HG03521 (cell line): ENCODE results near the gene ADGRG1.
A peak's percentile ranks its signal among the peaks of the same experiment; 100 is the strongest.

ENCODE experiments used
- ATAC-seq: cut with Tn5 transposase; IDR thresholded peaks from one replicate; pipeline ENCODE4 v1.9.1; 2021; ENCODE audit warnings: mild to moderate bottlenecking, moderate library complexity; ENCODE audit not compliant: unreplicated experiment

ADGRG1 gene

DNA sequence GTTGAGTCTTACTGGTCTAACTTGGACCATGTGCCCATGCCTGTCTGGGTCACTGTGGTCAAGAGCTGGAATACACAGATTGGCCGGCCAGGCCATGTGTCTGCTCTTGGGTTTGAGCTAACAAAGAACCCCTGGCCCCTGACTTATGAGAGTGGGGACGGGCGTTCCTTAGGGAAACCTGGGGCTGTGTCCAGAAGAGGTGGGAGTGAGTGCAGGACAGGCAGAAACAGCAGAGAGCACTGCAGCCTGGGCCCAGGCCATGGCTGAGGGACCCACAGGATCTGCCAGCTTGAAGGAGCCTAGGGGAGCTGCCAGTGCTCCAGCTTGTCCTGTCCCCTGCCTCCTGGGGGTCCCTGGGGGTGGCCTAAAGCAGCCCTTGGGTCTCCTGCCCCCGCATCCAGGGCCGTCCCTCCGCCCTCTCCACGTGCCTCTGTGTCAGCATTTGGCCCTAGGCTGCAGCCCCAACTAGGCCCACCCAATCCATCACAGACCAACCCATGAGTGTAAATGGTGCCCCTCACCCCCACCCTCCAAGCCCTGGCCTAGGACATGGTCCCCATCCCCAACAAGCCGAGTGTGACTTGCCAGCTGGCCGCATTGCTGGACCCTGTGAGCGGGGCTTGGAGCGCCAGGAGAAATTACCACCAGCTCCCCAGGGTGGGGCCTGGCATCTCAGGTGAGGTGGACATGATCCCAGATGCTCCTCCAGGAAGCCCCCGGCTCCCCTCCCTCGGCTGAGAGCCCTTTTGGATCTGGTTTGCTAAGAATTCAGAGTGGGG is 53.7 kb downstream of the ADGRG1 start:
- ATAC-seq: no peak

DNA sequence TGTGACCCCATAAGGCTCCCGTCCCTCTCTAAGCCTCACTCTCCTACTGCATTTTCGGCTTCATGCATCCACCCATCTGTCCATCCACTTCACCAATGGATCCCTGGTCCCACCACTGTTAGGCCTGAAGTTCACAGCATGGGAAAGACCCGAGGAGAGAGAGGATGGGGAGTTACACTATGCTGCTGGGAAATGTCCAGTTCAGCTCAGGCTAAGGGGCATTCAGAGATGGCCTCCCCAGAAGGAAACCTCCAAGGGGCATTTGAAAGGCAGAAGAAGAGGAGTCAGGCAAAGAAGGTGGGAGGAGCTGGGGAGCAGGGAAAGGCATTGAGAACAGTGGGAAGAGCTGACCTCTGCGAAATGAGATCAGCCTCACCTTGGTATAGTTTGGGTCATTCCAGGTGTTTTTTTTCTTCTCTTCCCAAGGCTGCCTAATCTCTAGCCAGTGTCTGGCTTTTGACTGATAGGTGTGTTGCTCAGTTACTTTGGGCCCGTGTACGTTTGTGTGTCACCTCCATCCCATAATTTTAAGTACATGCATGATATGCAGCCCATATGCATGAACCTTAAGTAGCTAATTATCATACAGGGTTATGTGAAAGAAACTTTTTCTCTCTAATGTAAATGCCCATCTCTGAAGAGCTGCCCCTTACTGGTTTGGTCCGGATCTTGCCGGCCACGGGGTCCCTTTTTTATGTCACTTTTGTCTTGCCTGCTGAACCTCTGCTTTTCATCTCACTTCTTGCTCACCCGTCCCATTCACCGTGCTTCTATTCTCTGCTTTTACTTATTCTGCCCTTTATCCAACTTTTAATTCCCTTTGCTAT is 54.6 kb downstream of the ADGRG1 start:
- ATAC-seq: no peak

DNA sequence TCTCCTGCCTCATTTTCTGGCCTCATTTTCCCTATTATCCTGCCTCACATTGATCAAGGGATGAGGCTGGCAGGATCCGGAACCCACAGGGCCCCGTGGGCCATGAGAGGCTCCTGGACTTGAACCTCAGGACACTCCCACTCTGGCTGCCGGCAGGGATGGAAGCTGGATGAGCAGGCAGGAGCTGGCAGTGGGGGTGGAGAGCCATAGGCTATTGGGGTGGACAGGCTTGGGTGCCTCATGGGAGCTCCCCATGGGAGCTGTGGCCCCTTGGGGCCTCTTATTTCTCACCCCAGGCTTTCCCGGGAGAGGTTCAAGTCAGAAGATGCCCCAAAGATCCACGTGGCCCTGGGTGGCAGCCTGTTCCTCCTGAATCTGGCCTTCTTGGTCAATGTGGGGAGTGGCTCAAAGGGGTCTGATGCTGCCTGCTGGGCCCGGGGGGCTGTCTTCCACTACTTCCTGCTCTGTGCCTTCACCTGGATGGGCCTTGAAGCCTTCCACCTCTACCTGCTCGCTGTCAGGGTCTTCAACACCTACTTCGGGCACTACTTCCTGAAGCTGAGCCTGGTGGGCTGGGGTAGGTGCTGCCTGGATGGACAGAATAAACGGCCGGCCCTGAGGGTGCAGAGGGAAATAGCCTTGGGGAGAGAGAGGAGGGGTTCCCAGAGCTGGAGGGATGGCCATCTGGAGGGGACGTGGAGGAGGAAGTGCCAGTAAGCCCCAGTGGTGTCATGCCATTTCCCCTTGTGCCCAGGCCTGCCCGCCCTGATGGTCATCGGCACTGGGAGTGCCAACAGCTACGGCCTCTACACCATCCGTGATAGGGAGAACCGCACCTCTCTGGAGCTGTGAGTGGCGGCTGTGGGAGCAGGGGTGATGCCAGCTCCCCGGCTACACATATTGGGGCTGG is 55.5 kb downstream of the ADGRG1 start:
- ATAC-seq: no peak

DNA sequence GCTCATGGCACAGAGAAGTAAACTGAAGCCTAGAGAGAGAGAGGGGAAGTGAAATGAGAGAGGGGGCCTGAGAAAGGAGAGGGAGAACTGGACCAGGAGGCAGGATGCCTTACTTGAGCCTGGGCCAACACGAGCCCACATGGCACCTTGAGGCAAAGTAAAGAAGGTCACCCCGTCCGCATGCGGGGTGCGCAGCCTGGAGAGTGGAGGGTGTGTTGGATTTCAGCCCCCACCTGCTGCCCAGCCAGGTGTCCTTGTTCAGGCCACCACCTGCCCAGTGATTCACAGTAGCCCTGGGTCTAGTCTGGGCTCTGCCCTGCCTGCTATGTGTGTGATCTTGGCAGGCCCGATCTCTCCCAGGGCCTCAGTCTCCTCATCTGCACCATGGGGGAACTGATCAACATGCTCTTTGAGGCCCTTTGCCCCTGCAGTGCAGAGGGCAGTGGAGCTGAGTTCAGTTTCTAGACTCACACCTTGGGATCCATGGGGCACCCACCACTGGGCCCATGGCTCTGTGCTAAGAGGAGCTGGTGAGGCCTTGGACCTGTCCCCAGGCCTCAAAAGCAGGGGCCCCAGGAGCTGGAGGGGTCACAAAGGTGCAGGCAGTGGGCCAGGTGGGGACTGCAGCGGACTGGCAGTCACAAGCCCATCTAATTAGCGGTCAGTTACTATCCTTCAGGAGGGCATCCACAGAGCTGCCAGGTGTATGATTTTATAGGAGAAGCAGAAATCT is 56.4 kb downstream of the ADGRG1 start:
- ATAC-seq: no peak

DNA sequence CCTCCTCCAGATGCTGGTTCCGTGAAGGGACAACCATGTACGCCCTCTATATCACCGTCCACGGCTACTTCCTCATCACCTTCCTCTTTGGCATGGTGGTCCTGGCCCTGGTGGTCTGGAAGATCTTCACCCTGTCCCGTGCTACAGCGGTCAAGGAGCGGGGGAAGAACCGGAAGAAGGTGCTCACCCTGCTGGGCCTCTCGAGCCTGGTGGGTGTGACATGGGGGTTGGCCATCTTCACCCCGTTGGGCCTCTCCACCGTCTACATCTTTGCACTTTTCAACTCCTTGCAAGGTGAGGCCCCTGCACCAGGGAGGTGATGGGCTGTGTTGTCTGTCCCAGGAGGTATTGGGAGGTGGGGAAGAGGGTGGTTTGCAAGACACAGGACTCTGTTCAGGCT is 57.2 kb downstream of the ADGRG1 start:
- ATAC-seq: no peak

DNA sequence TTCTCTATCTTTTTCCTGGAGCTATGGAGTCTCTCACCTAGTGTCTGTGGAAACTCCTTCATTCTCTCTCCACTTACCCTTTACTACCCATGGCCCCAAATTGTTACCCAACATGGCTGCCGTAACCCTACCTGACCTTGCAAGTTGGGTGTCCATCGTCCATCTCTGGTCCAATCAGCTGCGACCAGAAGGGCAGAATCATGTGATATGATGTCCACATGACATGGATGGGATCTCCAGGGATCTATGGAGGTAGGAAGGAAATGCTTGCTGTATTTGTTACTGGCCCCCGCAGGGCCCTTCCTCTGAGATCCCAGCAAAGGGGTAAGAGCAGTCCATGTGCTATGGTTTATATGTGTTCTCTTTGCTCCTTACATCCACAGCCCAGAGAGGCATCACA is 58.1 kb downstream of the ADGRG1 start:
- no peak for ATAC-seq

DNA sequence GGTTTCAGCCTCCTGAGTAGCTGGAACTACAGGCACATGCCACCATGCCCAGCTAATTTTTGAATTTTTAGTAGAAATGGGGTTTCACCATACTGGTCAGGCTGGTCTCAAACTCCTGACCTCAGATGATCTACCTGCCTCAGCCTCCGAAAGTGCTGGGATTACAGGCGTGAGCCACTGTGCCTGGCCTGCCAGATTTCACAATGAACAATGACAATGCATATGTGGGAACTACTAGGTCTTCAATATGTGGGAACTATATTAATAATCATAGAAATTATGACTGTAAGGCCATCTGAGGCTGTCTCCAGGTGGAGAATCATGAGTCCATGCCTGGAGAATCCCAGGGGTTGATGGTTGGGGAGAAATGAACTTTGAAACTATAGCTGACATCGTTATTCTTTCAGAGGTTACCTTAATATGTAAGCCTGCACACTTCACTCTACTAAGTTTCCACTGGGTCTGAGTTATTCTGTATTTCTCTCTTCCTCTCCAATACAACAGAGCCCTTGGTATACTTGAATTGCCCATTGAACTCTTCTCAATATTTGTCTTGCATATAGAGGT is 59.0 kb downstream of the ADGRG1 start:
- ATAC-seq: no peak

DNA sequence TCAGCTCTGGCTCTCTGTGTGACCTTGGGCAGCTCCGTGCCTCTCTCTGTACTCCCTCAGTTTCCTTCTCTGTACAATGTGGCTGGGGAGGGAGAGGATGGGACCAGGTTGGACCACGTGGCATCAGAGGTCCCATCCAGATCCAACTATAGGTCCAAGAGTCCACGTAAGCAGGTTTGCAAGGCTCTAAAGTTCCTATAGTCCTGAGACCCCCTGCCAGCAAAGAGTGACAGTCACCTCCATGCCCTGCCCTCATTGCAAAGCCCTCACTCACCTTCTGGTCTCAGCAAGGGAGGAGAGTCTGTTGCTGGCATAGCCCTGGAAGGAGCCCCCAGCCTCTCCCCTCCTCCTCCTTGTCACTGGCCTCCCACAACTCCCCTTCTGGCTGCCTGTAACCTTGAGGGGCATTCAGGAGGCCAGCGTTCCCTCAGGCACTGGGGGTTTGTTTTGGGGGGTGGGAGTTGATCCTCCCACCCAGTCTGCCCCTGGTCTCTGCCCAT is 60.1 kb downstream of the ADGRG1 start:
- ATAC-seq: no peak

DNA sequence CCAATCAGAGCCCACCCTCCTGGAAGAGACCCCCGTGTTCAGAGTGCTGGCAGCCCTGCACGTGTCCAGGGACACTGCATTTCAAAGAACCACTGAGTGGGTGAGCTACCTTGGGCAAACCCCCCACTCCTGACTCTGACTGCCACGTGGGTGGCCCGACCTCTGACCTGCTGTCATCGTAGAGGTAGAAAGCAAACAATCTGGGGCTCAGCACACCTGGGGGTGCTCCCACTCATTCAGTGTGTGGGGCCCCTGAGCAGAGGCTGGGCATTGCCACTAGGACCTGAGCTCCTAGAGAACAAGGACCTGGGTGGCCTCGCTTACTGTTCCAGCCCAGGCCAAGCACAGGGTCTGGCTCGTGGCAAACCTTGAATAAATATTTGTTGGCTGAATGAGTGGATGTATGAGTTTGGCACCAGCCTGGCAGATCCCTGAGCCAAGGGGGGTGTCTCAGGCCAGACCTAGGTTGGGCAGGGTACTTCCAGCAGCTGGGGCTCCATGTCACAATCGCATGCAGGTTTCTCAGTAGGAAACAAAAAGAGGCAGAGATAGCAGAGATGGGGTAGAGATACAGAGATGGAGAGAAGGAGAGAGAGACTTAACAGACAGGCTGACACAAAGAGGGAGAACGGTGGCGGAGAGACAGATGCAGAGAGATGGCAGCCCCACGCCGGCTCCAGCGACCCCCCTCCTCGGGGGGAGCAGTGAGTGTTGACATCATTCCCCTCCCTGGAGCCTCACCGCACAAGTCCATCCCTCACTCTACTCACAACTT is 60.7 kb downstream of the ADGRG1 start:
- no peak for ATAC-seq

DNA sequence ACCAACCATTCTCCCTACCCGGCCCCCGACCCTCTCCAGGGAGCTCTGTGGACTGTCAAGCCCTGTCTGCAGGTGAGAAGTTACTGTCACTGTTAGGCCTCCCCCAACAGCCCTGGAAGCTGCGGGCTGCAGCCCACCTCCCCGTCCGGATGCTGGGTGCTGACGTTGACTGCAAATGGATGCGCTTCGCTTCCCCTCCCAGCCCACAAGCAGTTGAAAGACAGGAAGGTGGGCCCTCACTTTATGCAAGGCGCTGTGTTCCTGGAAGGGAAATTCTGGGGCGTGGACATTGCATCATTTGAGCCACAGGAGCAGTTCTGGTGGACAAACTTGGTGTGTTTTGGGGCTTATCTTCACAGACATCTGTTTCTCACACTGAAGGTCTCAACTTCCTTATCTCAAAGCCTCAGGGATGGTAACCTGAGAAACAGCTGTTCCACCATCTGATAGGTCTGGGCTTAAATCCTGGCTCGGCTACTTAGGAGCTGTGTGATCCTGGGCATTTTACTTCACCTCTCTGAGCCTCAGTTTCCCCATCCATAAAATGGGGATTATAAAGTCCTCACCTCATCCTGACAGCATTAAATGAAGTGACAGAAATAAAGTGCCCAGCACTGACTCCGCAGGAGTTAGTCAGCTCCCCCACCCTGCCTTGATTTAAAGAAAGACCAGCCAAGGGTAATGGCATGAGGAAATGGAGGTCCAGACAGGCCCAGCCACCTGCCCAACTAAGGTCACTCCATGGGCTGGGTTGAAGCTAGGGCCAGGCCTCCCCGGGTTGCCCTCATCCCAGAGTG is 61.5 kb downstream of the ADGRG1 start:
- ATAC-seq: peak; percentile 44

DNA sequence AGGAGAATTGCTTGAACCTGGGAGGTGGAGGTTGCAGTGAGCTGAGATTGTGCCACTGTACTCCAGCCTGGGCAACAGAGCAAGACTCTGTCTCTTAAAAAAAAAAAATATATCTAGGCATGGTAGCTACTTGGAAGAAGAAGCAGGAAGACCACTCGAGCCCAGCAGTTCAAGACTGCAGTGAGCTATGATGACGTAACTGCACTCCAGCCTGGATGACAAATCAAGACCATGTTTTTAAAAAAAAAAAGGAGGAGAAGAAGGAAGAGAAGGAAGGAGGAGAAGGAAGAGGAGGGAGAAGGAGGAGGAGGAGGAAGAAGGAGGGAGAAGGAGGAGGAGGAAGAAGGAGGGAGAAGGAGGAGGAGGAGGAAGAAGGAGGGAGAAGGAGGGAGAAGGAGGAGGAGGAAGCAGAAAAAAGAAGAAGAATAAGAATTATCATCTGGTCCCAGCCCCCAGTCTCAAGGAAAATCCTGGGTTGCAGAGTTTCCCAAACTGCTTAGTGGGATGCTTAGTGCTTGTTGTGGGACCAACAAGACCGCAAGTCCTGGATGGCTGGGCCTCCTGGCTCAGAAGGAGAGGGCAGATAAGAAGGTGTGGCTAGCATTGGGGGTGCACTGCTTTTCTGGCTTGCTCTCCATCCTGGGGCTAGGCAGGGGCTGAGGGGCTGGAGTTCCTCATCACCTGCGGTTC is 62.5 kb downstream of the ADGRG1 start:
- no peak for ATAC-seq

DNA sequence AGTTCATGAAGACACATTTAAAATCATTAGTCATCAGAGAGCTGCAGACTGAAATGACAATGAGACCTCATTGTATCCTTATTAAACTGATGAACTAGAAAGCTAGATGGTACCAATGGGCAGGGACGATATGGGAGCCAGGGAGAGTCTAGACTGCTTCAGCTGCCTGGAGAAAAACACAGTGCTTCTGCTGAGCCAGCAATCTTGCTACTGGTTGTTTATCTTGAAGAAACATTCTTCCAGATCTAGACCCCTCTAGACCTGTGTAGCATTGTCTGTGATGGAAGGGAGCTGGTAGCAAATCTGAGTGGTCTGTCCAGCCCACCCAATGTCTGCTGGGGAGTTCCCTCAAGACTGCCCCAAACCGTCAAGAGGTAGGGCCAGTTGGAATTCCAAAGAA is 64.2 kb downstream of the ADGRG1 start:
- ATAC-seq: no peak

DNA sequence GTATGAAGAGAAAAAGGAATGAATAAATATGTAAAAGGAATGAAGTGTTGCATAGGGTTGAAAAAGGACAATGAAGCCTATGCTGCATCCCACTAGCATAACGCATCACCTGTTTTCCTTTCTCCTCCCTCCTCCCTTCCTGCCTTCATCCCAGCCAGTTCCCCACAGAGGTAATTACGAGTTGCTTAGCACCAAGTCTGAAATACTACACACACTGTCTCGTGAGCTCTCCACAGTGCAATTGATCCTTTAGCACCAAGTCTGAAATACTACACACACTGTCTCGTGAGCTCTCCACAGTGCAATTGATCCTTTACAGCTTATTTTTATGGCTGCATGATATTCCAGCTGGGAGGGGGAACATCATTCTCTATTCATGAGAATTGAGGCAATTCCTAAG is 65.1 kb downstream of the ADGRG1 start:
- no peak for ATAC-seq

DNA sequence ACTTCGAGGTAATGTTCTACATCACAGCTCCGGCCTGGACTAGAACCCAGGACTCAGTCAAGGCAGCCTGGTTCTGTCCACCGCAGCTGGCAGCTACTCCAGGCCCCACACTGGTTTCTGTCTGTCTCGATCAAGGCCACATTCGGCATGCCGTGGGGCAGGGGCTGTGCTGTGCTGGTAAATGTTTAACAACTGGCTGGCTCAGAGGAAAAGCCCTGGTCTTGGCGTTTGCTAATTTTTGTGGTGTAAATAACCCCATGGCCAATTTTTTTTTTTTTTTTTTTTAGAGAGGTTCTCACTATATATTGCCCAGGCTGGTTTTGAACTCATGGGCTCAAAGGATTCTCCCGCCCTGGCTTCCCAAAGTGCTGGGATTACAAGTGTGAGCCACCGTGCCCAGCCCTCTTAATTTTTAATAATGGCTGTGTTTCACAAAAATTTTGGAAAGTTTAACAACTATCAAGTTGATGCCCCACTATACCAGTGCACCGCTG is 65.8 kb downstream of the ADGRG1 start:
- ATAC-seq: no peak

DNA sequence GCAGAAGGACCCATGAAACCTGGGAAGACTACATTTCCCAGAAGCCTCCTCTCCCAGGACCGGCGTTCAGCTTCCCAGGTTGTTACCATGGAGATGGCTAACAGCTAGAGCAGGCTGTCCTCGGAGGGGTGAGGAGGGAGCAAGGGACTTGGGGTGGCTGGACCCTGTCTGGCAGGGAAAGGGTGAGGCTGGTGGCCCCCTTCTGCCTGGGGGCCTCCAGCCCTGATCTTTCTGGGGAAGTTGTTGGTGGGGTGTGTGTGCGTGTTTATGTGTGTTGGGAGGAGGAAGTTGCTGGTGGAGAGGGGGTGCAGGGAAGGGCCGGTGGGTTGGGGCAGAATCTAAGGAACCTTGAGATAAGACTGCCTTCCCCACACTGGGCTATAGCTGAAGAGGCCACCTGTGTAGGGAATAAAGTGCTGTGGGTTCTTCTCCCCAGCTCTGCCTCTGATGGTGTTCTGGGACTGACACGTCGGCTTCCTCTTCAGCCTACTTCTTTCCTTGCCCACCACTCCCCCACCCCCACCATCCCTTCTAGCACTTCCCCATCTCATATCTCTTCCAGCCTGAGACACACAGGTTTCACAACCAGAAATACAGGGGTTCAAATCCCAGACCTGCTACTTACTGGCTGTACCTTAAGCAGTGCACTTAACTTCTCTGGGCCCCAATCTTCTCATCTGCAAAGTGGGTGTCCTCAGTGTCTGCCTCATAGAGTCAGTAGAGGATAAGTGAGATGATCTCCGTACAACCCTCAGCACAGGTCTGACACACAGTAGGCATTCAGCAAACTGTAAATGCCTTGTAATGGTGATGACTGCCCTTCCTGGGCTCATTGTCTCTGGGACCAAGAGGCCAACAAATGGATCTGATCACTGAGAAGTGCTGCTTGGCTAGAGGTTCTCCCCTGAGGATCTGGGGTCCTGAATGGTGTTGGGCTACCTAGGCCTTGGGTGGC is 66.6 kb downstream of the ADGRG1 start, which contains the start of gene DRC7:
Gene DRC7, plus strand, starts transcription at position 82 of the 955 bp plus-strand sequence. CDS start 3,144 bp downstream, outside the sequence.
- ATAC-seq: no peak

DNA sequence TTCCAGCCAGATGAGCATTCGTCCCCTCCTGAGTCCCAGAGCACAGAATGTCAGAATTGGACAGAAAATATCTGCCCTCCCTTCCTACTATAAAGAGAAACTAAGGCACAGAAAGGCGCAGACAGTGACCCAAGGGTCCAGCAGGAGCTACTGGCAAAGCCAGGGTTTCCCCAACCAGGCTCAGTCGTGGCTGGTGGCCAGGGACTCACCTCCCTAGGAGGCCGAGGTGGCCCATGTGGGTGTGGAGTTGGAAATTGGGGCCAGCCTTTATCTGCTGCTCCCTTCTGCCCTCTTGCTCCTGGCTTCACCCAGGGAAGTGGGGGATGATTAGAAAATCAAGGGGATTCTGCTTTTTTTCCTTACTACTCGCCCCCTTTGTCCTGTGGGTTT is 67.2 kb downstream of the ADGRG1 start:
- ATAC-seq: no peak
